Suppressor macrophage (primary cell): ENCODE measurements around the gene FBRSL1.

ENCODE experiments used
- DNase-seq, 4 experiments: peaks; one replicate each; pipeline ENCODE4 v3.0.0-alpha.2; 2020 to 2022

FBRSL1 gene

GRCh38 chr12:132511516-132512196 is 21.7 kb downstream of the FBRSL1 start:
- DNase-seq, result no peak

GRCh38 chr12:132512197-132513069 is 22.5 kb downstream of the FBRSL1 start:
- no peak for DNase-seq

- no peak for DNase-seq
Observed at GRCh38 chr12:132513070-132513398, 23.1 kb downstream of the FBRSL1 start.

- no peak for DNase-seq
Observed at GRCh38 chr12:132513458-132514135, 23.6 kb downstream of the FBRSL1 start.

- DNase-seq, result no peak
Observed at GRCh38 chr12:132514216-132514820, 24.4 kb downstream of the FBRSL1 start.

GRCh38 chr12:132514838-132515237 is 24.9 kb downstream of the FBRSL1 start:
- no peak for DNase-seq

GRCh38 chr12:132516095-132517012 is 26.4 kb downstream of the FBRSL1 start:
- no peak for DNase-seq

- DNase-seq, result no peak
Observed at GRCh38 chr12:132517013-132517739, 27.2 kb downstream of the FBRSL1 start.

GRCh38 chr12:132517740-132518100 is 27.8 kb downstream of the FBRSL1 start:
- DNase-seq, result no peak

GRCh38 chr12:132518354-132518992 is 28.5 kb downstream of the FBRSL1 start:
- DNase-seq, result no peak

GRCh38 chr12:132520421-132521199 is 30.7 kb downstream of the FBRSL1 start:
- DNase-seq, result no peak

- DNase-seq, result no peak
Observed at GRCh38 chr12:132521200-132521580, 31.2 kb downstream of the FBRSL1 start.

GRCh38 chr12:132521712-132522292 is 31.9 kb downstream of the FBRSL1 start:
- no peak for DNase-seq

GRCh38 chr12:132522592-132523380 is 32.8 kb downstream of the FBRSL1 start:
- no peak for DNase-seq

- DNase-seq, result peak; percentile 69 to 87 (median 79)
Observed at GRCh38 chr12:132523576-132524331, 33.8 kb downstream of the FBRSL1 start.

- no peak for DNase-seq
Observed at GRCh38 chr12:132524405-132524804, 34.5 kb downstream of the FBRSL1 start.

- DNase-seq, result no peak
Observed at GRCh38 chr12:132525011-132525832, 35.3 kb downstream of the FBRSL1 start.
